HG02588 (cell line): ENCODE results near the gene PRDM16.

ENCODE experiments used
- ATAC-seq: cut with Tn5 transposase; IDR thresholded peaks from one replicate; pipeline ENCODE4 v1.9.1; 2021; ENCODE audit warnings: mild to moderate bottlenecking, moderate library complexity; ENCODE audit not compliant: unreplicated experiment

Gene PRDM16

GRCh38 chr1:3403388-3404231 is 334.6 kb downstream of the PRDM16 start:
- ATAC-seq: no peak

GRCh38 chr1:3404301-3404700 is 335.3 kb downstream of the PRDM16 start:
- no peak for ATAC-seq

GRCh38 chr1:3404801-3405200 is 335.8 kb downstream of the PRDM16 start:
- no peak for ATAC-seq

GRCh38 chr1:3405491-3405890 is 336.5 kb downstream of the PRDM16 start:
- ATAC-seq: no peak

- ATAC-seq: no peak
Observed at GRCh38 chr1:3405974-3406867, 337.2 kb downstream of the PRDM16 start.

- no peak for ATAC-seq
Observed at GRCh38 chr1:3407021-3407420, 338.0 kb downstream of the PRDM16 start.

- no peak for ATAC-seq
Observed at GRCh38 chr1:3408751-3409266, 339.8 kb downstream of the PRDM16 start.

- no peak for ATAC-seq
Observed at GRCh38 chr1:3409366-3410141, 340.6 kb downstream of the PRDM16 start.

GRCh38 chr1:3410142-3410925 is 341.3 kb downstream of the PRDM16 start:
- no peak for ATAC-seq

- no peak for ATAC-seq
Observed at GRCh38 chr1:3411806-3412205, 342.8 kb downstream of the PRDM16 start.

- no peak for ATAC-seq
Observed at GRCh38 chr1:3412376-3412775, 343.4 kb downstream of the PRDM16 start.

- ATAC-seq: no peak
Observed at GRCh38 chr1:3413975-3414710, 345.1 kb downstream of the PRDM16 start.

- no peak for ATAC-seq
Observed at GRCh38 chr1:3415260-3416090, 346.5 kb downstream of the PRDM16 start.

GRCh38 chr1:3417082-3417739 is 348.2 kb downstream of the PRDM16 start:
- no peak for ATAC-seq

GRCh38 chr1:3417934-3418333 is 348.9 kb downstream of the PRDM16 start:
- ATAC-seq: no peak

- no peak for ATAC-seq
Observed at GRCh38 chr1:3418600-3418999, 349.6 kb downstream of the PRDM16 start.

- ATAC-seq: no peak
Observed at GRCh38 chr1:3419415-3420204, 350.6 kb downstream of the PRDM16 start.
